HG03342 (cell line): ENCODE data around the gene ZDHHC6.
"Not testable (repeated sequence)": the region's sequence is repeated elsewhere in the genome, so short reads cannot be mapped to it uniquely, and the experiment has no call there.

Source experiments
- ATAC-seq: cut with Tn5 transposase; IDR thresholded peaks from one replicate; pipeline ENCODE4 v1.9.1; 2021; ENCODE audit warnings: mild to moderate bottlenecking, moderate library complexity; ENCODE audit not compliant: unreplicated experiment

ZDHHC6 gene

GRCh38 chr10:112393341-112393740 lies 53.4 kb downstream of the ZDHHC6 start:
- no peak for ATAC-seq

DNA sequence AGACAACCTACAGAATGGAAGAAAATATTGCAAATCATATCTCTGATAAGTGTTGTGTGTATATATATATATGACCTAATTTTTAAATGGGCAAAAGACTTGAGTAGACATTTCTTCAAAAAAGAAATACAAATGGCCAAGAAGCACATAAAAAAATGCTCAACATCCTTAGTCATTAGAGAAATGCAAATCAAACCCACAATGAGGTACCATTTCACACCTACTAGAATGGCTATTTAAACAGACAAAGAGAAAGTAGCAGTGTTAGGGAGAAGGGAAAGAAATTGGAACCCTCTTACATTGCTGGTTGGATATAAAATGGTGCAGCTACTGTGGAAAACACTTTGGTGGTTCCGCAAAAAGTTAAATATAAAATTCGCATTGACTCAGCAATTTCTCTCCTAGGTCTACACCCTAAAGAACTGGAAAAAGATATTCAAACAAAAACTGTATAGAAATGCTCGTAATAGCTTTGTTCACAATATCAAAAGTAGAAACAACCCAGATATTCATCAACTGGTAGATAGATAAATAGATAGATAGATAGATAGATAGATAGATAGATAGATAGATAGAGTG lies 56.5 kb downstream of the ZDHHC6 start:
- no peak for ATAC-seq

- ATAC-seq: peak; percentile 90
Measured at GRCh38 chr10:112389271-112389822, 57.4 kb downstream of the ZDHHC6 start.

- ATAC-seq: no peak
Measured at GRCh38 chr10:112388548-112388947, 58.2 kb downstream of the ZDHHC6 start.

DNA sequence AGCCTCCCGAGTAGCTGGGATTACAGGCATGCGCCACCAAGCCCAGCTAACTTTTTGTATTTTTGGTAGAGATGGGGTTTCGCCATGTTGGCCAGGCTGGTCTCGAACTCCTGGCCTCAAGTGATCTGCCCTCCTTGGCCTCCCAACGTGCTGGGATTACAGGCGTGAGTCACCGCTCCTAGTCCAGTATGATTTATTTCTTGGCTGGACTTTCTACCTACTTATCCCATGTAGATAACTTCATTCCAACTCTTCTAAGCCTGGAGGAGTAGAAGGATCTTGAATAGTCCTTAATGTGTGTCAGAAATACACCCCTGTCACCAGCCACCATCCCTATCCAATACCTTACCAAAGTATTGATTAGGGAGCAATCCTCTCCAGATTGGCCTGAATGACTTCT lies 58.7 kb downstream of the ZDHHC6 start:
- not testable (repeated sequence) for ATAC-seq

DNA sequence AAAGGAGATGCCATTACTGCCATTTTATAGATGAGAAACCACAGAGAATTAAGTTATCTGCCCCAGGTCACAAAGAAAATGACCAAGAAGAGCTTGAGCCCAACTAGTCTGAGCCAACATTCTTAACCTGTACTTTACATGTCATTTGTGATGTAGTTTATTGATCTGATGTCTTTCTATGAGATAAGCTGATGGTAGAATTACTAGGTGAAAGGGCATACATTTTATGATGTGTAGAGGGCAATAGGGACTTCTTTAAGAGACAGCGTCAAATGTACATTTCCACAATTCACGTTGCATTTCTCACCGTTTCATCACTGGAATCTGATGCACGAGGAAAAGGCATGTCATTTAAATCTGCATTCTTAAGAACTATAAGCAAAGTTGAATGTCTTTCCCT lies 61.5 kb downstream of the ZDHHC6 start:
- no peak for ATAC-seq

DNA sequence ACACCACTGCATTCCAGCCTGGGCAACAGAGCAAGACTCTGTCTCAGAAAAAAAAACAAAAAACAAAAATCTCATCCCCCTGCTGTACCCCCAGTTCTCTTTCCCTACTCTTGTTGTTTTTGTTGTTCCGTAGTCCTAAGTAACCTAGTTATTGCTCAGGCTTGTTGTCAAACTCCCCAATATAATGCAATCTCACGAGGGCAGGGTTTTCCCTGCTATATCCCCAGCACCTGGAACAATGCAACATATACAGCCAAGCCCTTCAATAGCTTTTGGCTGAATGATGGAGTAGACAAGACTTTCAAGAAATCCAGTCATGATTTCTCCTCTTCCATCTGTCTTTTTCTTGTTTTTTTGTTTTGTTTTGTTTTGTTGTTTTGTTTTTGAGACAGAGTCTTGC lies 62.6 kb downstream of the ZDHHC6 start:
- ATAC-seq: no peak

GRCh38 chr10:112383325-112383724 lies 63.4 kb downstream of the ZDHHC6 start:
- no peak for ATAC-seq

- no peak for ATAC-seq
Measured at GRCh38 chr10:112382515-112383235, 64.0 kb downstream of the ZDHHC6 start.
